Panc1 (cell line): ENCODE data around the gene CAMKMT. TPM values are rescaled to one million over a fixed set of nuclear protein-coding genes. Genes with fewer than 3 reads are reported as not detected.

Source experiments
- ATAC-seq: fragments of 200-7000 bp; cut with Tn5 transposase; 2 replicates; pipeline ENCODE4 v1.9.1; 2020; ENCODE audit warnings: mild to moderate bottlenecking, moderate library complexity
- BruUV-seq: library from RNA; stranded (reverse); fragments of 400-500 nt; replicated peaks from 2 replicates; lab custom pipeline; 2021; lab: Mats Ljungman, UMichigan
- CTCF ChIA-PET: fragments of 300-600 bp; sonication (Branson Sonifier 250); formaldehyde crosslinking; loops from one replicate; lab custom pipeline; 2022; ENCODE audit warnings: antibody characterized with exemption; lab: Charles Lee
- POLR2A ChIA-PET: fragments of 300-600 bp; sonication (Branson Sonifier 250); formaldehyde crosslinking; loops from one replicate; lab custom pipeline; 2022; ENCODE audit warnings: antibody characterized with exemption; lab: Charles Lee
- DNase-seq: peaks from one replicate; pipeline ENCODE4 v3.0.0-alpha.2; 2010; ENCODE audit warnings: low read depth, low spot score
- H3K27ac ChIP-seq: 2 replicates; pipeline ENCODE4 v1.5.1; 2011; ENCODE audit warnings: mild to moderate bottlenecking, low read length, inconsistent platforms
- H3K27me3 ChIP-seq: fragments of 200-500 bp; sonication (Bioruptor generic); 2 replicates; pipeline ENCODE4 v1.6.0; 2014; ENCODE audit warnings: low read length, inconsistent platforms; ENCODE audit not compliant: control insufficient read depth, insufficient read depth
- H3K36me3 ChIP-seq: fragments of 200-500 bp; sonication (Bioruptor generic); 2 replicates; pipeline ENCODE4 v1.5.1; 2014; ENCODE audit warnings: inconsistent platforms, mild to moderate bottlenecking, low read length, moderate library complexity; ENCODE audit not compliant: control insufficient read depth, insufficient read depth
- H3K4me1 ChIP-seq: 2 replicates; pipeline ENCODE4 v1.5.1; 2011; ENCODE audit warnings: inconsistent platforms, mild to moderate bottlenecking, low read length, moderate library complexity; ENCODE audit not compliant: control insufficient read depth, insufficient read depth
- H3K4me3 ChIP-seq, 2 experiments: 2 replicates each; pipeline ENCODE4 v1.5.1; 2011 to 2012; ENCODE audit warnings: low read depth in 2 of 2, low read length in 2 of 2, mild to moderate bottlenecking in 2 of 2, inconsistent platforms in 1 of 2, moderate library complexity in 1 of 2
- H3K9me3 ChIP-seq: fragments of 200-500 bp; sonication (Bioruptor generic); 2 replicates; pipeline ENCODE4 v1.5.1; 2014; ENCODE audit warnings: low read depth, mild to moderate bottlenecking, inconsistent platforms, low read length, moderate library complexity; ENCODE audit not compliant: control insufficient read depth, insufficient read depth
- CTCF ChIP-seq: fragments of 450-650 bp; IDR thresholded peaks from 2 replicates; pipeline ENCODE4 v1.5.1; 2017; ENCODE audit warnings: mild to moderate bottlenecking
- POLR2AphosphoS5 ChIP-seq: IDR thresholded peaks from 2 replicates; pipeline ENCODE4 v1.6.1; 2012; ENCODE audit warnings: mild to moderate bottlenecking, low read depth, low read length, moderate library complexity
- REST ChIP-seq, 2 experiments: IDR thresholded peaks; 2 replicates each; pipeline ENCODE4 v1.6.1; 2011 to 2012; ENCODE audit warnings: low read depth in 2 of 2, control low read depth in 1 of 2, low read length in 1 of 2, mild to moderate bottlenecking in 1 of 2, moderate library complexity in 1 of 2; ENCODE audit not compliant: insufficient read depth in 1 of 2
- SIN3A ChIP-seq: IDR thresholded peaks from 2 replicates; pipeline ENCODE4 v1.6.1; 2012; ENCODE audit warnings: low read depth, mild to moderate bottlenecking, low read length, moderate library complexity, borderline replicate concordance; ENCODE audit not compliant: insufficient read depth
- TCF7L2 ChIP-seq: IDR thresholded peaks from 2 replicates; pipeline ENCODE4 v1.6.1; 2011; ENCODE audit warnings: mild to moderate bottlenecking, low read depth, low read length, inconsistent platforms
- in situ Hi-C: cut with HindIII; loops from 2 replicates; pipeline ENCODE4 v1.10.0; 2016; ENCODE audit warnings: low sequenced_read_pairs, low pct_unique_long_range_greater_than_20kb
- intact Hi-C: fragments of 100-400 bp; cut with micrococcal nuclease; formaldehyde crosslinking; loops from one replicate; pipeline ENCODE4 v1.10.0; 2022; ENCODE audit not compliant: unreplicated experiment
- total RNA-seq: library from RNA; stranded (reverse); gene quantifications from one replicate; pipeline ENCODE4 v1.2.1, GENCODE V29; 2021; ENCODE audit not compliant: unreplicated experiment

Gene CAMKMT
- total RNA-seq, 1 experiment from 2014 or later: 12.6 TPM

GRCh38 chr2:44772669-44773378 lies 411.1 kb downstream of the CAMKMT start:
- no peak overlapping the region for H3K27ac ChIP-seq
- no peak overlapping the region for H3K4me3 ChIP-seq
- TF ChIP-seq SIN3A (no peak), POLR2AphosphoS5 (no peak), REST (IDR thresholded peaks at IDR 0.05; ENCODE audit: insufficient read depth in 1 of 2, low read depth in 2 of 2, low read length in 1 of 2) (no peak)
- ChIA-PET POLR2A (no interaction called here), CTCF (no interaction called here)
- intact Hi-C loops: no loop called here
- H3K9me3 ChIP-seq: no peaks in the 10 kb centered on the region
- in situ Hi-C loops: no loop called here
- H3K4me1 ChIP-seq: no peaks in the 10 kb centered on the region
- DNase-seq: no peak
- no peaks in the 10 kb centered on the region for H3K36me3 ChIP-seq
- no peaks in the 10 kb centered on the region for H3K27me3 ChIP-seq
- no peak for ATAC-seq
- BruUV-seq: no TSS peak

GRCh38 chr2:44774826-44775492 lies 413.2 kb downstream of the CAMKMT start:
- ChIA-PET POLR2A (no interaction called here), CTCF (no interaction called here)
- H3K27ac ChIP-seq: no peak overlapping the region
- no peak for TF ChIP-seq SIN3A
- TF ChIP-seq REST (IDR thresholded peaks at IDR 0.05; ENCODE audit: insufficient read depth in 1 of 2, low read depth in 2 of 2, low read length in 1 of 2): no peak
- TF ChIP-seq TCF7L2: no peak
- TF ChIP-seq CTCF: no peak
- ATAC-seq: no peak
- BruUV-seq: no TSS peak
- H3K4me1 ChIP-seq: no peaks in the 10 kb centered on the region
- in situ Hi-C loops (no loop called here), intact Hi-C loops (no loop called here)
- no peak for DNase-seq
- no peaks in the 10 kb centered on the region for H3K27me3 ChIP-seq
- no peaks in the 10 kb centered on the region for H3K36me3 ChIP-seq
- H3K9me3 ChIP-seq: no peaks in the 10 kb centered on the region
- H3K4me3 ChIP-seq: no peak overlapping the region
